Mesenchymal stem cell (in vitro differentiated cells and primary cell): ENCODE measurements around the gene GTPBP4.
"Not testable (repeated sequence)": the region's sequence is repeated elsewhere in the genome, so short reads cannot be mapped to it uniquely, and the experiment has no call there.

ENCODE experiments used
- DNase-seq: peaks from one replicate; pipeline ENCODE4 v3.0.0-alpha.2; 2013
- H2AFZ ChIP-seq: one replicate; pipeline ENCODE4 v1.6.1; 2013; ENCODE audit warnings: low read depth, mild to moderate bottlenecking, control low read depth, inconsistent platforms, low read length, moderate library complexity
- H2AK5ac ChIP-seq: 2 replicates; pipeline ENCODE4 v1.6.1; 2013; ENCODE audit warnings: low read length, moderate library complexity, mild to moderate bottlenecking, inconsistent platforms; ENCODE audit not compliant: severe bottlenecking
- H2BK120ac ChIP-seq: one replicate; pipeline ENCODE4 v1.6.1; 2013; ENCODE audit warnings: low read depth, mild to moderate bottlenecking, inconsistent platforms, low read length, moderate library complexity
- H2BK12ac ChIP-seq, 2 experiments: one replicate each; pipeline ENCODE4 v1.6.1; 2013; ENCODE audit warnings: inconsistent platforms in 2 of 2, low read length in 2 of 2, mild to moderate bottlenecking in 2 of 2, moderate library complexity in 2 of 2, control low read depth in 1 of 2
- H2BK15ac ChIP-seq: one replicate; pipeline ENCODE4 v1.6.1; 2013; ENCODE audit warnings: mild to moderate bottlenecking, low read depth, inconsistent platforms; ENCODE audit not compliant: poor library complexity, severe bottlenecking
- H2BK5ac ChIP-seq: 2 replicates; pipeline ENCODE4 v1.6.1; 2013; ENCODE audit warnings: low read depth, mild to moderate bottlenecking, low read length, control low read depth, inconsistent platforms; ENCODE audit not compliant: poor library complexity, severe bottlenecking
- H3K14ac ChIP-seq, 2 experiments: one replicate each; pipeline ENCODE4 v1.6.1; 2013; ENCODE audit warnings: inconsistent platforms in 2 of 2, low read length in 2 of 2, control low read depth in 1 of 2, mild to moderate bottlenecking in 1 of 2, moderate library complexity in 1 of 2
- H3K18ac ChIP-seq, 2 experiments: one replicate each; pipeline ENCODE4 v1.6.1; 2013; ENCODE audit warnings: inconsistent platforms in 2 of 2, low read length in 2 of 2, control low read depth in 1 of 2, low read depth in 1 of 2, mild to moderate bottlenecking in 1 of 2
- H3K23ac ChIP-seq, 2 experiments: one replicate each; pipeline ENCODE4 v1.6.1; 2013; ENCODE audit warnings: inconsistent platforms in 2 of 2, low read length in 2 of 2, mild to moderate bottlenecking in 2 of 2, moderate library complexity in 2 of 2, control low read depth in 1 of 2
- H3K27ac ChIP-seq: 2 replicates; pipeline ENCODE4 v1.5.1; 2013; ENCODE audit warnings: mild to moderate bottlenecking, moderate library complexity, low read length, control low read depth, inconsistent platforms; ENCODE audit not compliant: poor library complexity, severe bottlenecking
- H3K27me3 ChIP-seq, 2 experiments: 2 replicates each; pipeline versions ENCODE4 v1.6.1 to v1.7.0; 2013; ENCODE audit warnings: low read length in 2 of 2, mild to moderate bottlenecking in 2 of 2, moderate library complexity in 2 of 2, control low read depth in 1 of 2, inconsistent platforms in 1 of 2; ENCODE audit not compliant: control insufficient read depth in 1 of 2, insufficient read depth in 1 of 2
- H3K36me3 ChIP-seq, 2 experiments: 2 replicates each; pipeline versions ENCODE4 v1.6.1 to v1.7.0; 2013; ENCODE audit warnings: low read length in 2 of 2, control low read depth in 1 of 2, inconsistent platforms in 1 of 2, low read depth in 1 of 2, mild to moderate bottlenecking in 1 of 2; ENCODE audit not compliant: insufficient read depth in 2 of 2, control insufficient read depth in 1 of 2
- H3K4ac ChIP-seq, 2 experiments: one replicate each; pipeline ENCODE4 v1.6.1; 2013; ENCODE audit warnings: inconsistent platforms in 2 of 2, low read length in 2 of 2, mild to moderate bottlenecking in 2 of 2, moderate library complexity in 2 of 2, control low read depth in 1 of 2, low read depth in 1 of 2
- H3K4me1 ChIP-seq: 2 replicates; pipeline ENCODE4 v1.6.1; 2013; ENCODE audit warnings: low read depth, low read length, control low read depth; ENCODE audit not compliant: control insufficient read depth, insufficient read depth
- H3K4me2 ChIP-seq: 2 replicates; pipeline ENCODE4 v1.6.1; 2013; ENCODE audit warnings: low read length, mild to moderate bottlenecking, inconsistent platforms; ENCODE audit not compliant: poor library complexity, severe bottlenecking
- H3K4me3 ChIP-seq, 2 experiments: 2 replicates each; pipeline versions ENCODE4 v1.5.1 to v1.7.0; 2013; ENCODE audit warnings: low read length in 2 of 2, mild to moderate bottlenecking in 2 of 2, control low read depth in 1 of 2, low read depth in 1 of 2; ENCODE audit not compliant: insufficient read depth in 1 of 2
- H3K79me1 ChIP-seq: replicated peaks from 2 replicates; pipeline ENCODE4 v1.6.1; 2013; ENCODE audit warnings: mild to moderate bottlenecking, control low read depth, low read length, inconsistent platforms; ENCODE audit not compliant: poor library complexity, severe bottlenecking
- H3K9ac ChIP-seq: 2 replicates; pipeline ENCODE4 v1.7.0; 2013; ENCODE audit warnings: mild to moderate bottlenecking, low read length, moderate library complexity
- H3K9me3 ChIP-seq: 2 replicates; pipeline ENCODE4 v1.7.0; 2013; ENCODE audit warnings: mild to moderate bottlenecking, low read length; ENCODE audit not compliant: control insufficient read depth
- H4K8ac ChIP-seq: one replicate; pipeline ENCODE4 v1.6.1; 2013; ENCODE audit warnings: inconsistent platforms, mild to moderate bottlenecking, low read length, moderate library complexity
- H4K91ac ChIP-seq: one replicate; pipeline ENCODE4 v1.6.1; 2013; ENCODE audit warnings: mild to moderate bottlenecking, low read length, inconsistent platforms
- WGBS: methylation state at CpG from one replicate; pipeline ENCODE4 v1.1.7; 2013; ENCODE audit warnings: mixed read lengths; 5-methylcytosine and 5-hydroxymethylcytosine counted together

GTPBP4 gene

DNA sequence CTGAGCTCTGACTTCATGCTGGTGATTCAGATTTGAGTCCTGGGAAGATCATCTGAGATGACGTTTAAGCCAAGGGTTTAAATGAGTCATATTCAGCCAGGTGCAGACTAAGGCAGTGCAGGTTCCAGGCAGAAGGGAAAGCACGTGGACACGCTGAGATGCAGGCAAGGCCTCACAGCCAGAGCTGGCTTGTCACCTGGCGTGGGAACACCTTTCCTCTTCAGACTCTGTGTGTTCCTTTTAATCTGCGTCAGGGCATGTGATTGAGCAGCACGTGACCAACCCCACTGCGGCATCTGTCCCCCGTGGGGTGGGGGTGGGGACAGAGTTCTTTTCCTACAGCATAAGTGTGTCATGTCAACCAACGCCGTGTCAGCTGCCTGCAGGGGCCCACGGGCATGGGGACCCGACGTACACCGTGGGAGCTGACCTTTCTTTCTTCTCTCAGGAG lies 48.1 kb downstream of the GTPBP4 start:
- Histone ChIP-seq H3K9me3 (no peaks in the 10 kb centered on the region), H2BK12ac (no peak overlapping the region), H3K18ac (no peak overlapping the region), H3K9ac (no peak overlapping the region), H2BK5ac (no peak overlapping the region), H3K23ac (peak overlapping the region in 1 of 2 experiments; percentile 2), H3K14ac (no peak overlapping the region), H3K4ac (no peak overlapping the region), H3K79me1 (peaks cover 2% of the 10 kb centered on the region), H2AK5ac (no peak overlapping the region), H3K36me3 (peaks cover 19 to 46% of the 10 kb centered on the region in 2 experiments), H4K91ac (no peak overlapping the region), H3K4me2 (no peak overlapping the region), H2BK15ac (no peak overlapping the region), H2AFZ (no peak overlapping the region), H3K27ac (no peak overlapping the region), H4K8ac (no peak overlapping the region), H2BK120ac (no peak overlapping the region), H3K4me1 (peaks cover 10% of the 10 kb centered on the region), H3K4me3 (no peak overlapping the region), H3K27me3 (no peaks in the 10 kb centered on the region)
- 81% methylated on average over 14 of the region's 14 CpGs for WGBS
- peak; percentile 72 for DNase-seq

GRCh38 chr10:1037098-1037497 lies 48.9 kb downstream of the GTPBP4 start:
- H2BK15ac ChIP-seq, result no peak overlapping the region
- no peak overlapping the region for H3K18ac ChIP-seq
- H2AK5ac ChIP-seq, result no peak overlapping the region
- H3K4me1 ChIP-seq, result peaks cover 10% of the 10 kb centered on the region
- H3K4me2 ChIP-seq, result no peak overlapping the region
- no peaks in the 10 kb centered on the region for H3K27me3 ChIP-seq
- no peaks in the 10 kb centered on the region for H3K9me3 ChIP-seq
- H3K36me3 ChIP-seq, result peaks cover 23 to 53% of the 10 kb centered on the region in 2 experiments
- no peak overlapping the region for H3K9ac ChIP-seq
- no peak overlapping the region for H3K27ac ChIP-seq
- WGBS, result 91% methylated on average over 11 of the region's 11 CpGs
- no peak overlapping the region for H4K91ac ChIP-seq
- H2BK120ac ChIP-seq, result no peak overlapping the region
- peaks cover 2% of the 10 kb centered on the region for H3K79me1 ChIP-seq
- H3K4me3 ChIP-seq, result no peak overlapping the region
- no peak overlapping the region for H2BK5ac ChIP-seq
- DNase-seq, result peak; percentile 43
- no peak overlapping the region for H3K23ac ChIP-seq
- H4K8ac ChIP-seq, result no peak overlapping the region
- H3K4ac ChIP-seq, result no peak overlapping the region
- H3K14ac ChIP-seq, result no peak overlapping the region
- no peak overlapping the region for H2BK12ac ChIP-seq
- H2AFZ ChIP-seq, result no peak overlapping the region

DNA sequence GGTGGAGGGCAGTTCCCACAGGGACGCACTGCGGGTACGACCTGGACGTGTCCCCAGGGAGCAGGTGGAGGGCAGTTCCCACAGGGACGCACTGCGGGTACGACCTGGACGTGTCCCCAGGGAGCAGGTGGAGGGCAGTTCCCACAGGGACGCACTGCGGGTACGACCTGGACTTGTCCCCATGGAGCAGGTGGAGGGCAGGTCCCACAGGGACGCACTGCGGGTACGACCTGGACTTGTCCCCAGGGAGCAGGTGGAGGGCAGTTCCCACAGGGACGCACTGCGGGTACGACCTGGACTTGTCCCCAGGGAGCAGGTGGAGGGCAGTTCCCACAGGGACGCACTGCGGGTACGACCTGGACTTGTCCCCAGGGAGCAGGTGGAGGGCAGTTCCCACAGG lies 50.5 kb downstream of the GTPBP4 start:
- H2BK15ac ChIP-seq, H3K27me3 ChIP-seq, H4K91ac ChIP-seq, H2BK5ac ChIP-seq, H3K4me3 ChIP-seq, H3K4ac ChIP-seq, DNase-seq, H4K8ac ChIP-seq, H2BK120ac ChIP-seq, H3K4me2 ChIP-seq, H3K9ac ChIP-seq, H2AFZ ChIP-seq, H3K14ac ChIP-seq, H2AK5ac ChIP-seq, H3K79me1 ChIP-seq, H3K23ac ChIP-seq, H2BK12ac ChIP-seq, H3K18ac ChIP-seq, H3K27ac ChIP-seq, H3K9me3 ChIP-seq: not testable (repeated sequence)
- peaks cover 10% of the 10 kb centered on the region for H3K4me1 ChIP-seq
- 94% methylated on average over 10 of the region's 20 CpGs for WGBS
- H3K36me3 ChIP-seq, result peaks cover 29 to 70% of the 10 kb centered on the region in 2 experiments

GRCh38 chr10:1040133-1040532 lies 51.9 kb downstream of the GTPBP4 start:
- Histone ChIP-seq H3K18ac (no peak overlapping the region), H4K8ac (no peak overlapping the region), H3K4me3 (no peak overlapping the region), H2AFZ (no peak overlapping the region), H2BK5ac (no peak overlapping the region), H3K4me1 (peaks cover 12% of the 10 kb centered on the region), H2BK120ac (no peak overlapping the region), H3K4me2 (no peak overlapping the region), H3K4ac (no peak overlapping the region), H3K23ac (no peak overlapping the region), H2BK15ac (no peak overlapping the region), H4K91ac (no peak overlapping the region), H3K36me3 (peaks cover 29 to 81% of the 10 kb centered on the region in 2 experiments), H2BK12ac (no peak overlapping the region), H3K14ac (no peak overlapping the region), H3K79me1 (peaks cover 7% of the 10 kb centered on the region), H3K9ac (no peak overlapping the region), H3K9me3 (no peaks in the 10 kb centered on the region), H2AK5ac (no peak overlapping the region), H3K27ac (no peak overlapping the region), H3K27me3 (no peaks in the 10 kb centered on the region)
- WGBS, result 92% methylated on average over 3 of the region's 3 CpGs
- peak; percentile 29 for DNase-seq
